SJCRH30 (cell line): ENCODE measurements around the gene DNAJA2. TPM values are rescaled to one million over a fixed set of nuclear protein-coding genes. Genes with fewer than 3 reads are reported as not detected.
"Not testable (repeated sequence)": the region's sequence is repeated elsewhere in the genome, so short reads cannot be mapped to it uniquely, and the experiment has no call there.

Experiments
- DNase-seq, 2 experiments: peaks; one replicate each; pipeline ENCODE4 v3.0.0-alpha.2; 2015 to 2020
- H3K27ac ChIP-seq: fragments of 250-450 bp; sonication (Bioruptor Pico); 2 replicates; pipeline ENCODE4 v1.5.1; 2020; ENCODE audit warnings: mild to moderate bottlenecking, moderate library complexity
- H3K27me3 ChIP-seq: fragments of 250-450 bp; sonication (Bioruptor Pico); 2 replicates; pipeline ENCODE4 v1.5.1; 2020; ENCODE audit warnings: mild to moderate bottlenecking, moderate library complexity
- H3K36me3 ChIP-seq: fragments of 250-450 bp; sonication (Bioruptor Pico); 2 replicates; pipeline ENCODE4 v1.5.1; 2020; ENCODE audit warnings: mild to moderate bottlenecking, moderate library complexity
- H3K4me1 ChIP-seq: fragments of 250-450 bp; sonication (Bioruptor Pico); 2 replicates; pipeline ENCODE4 v1.5.1; 2020; ENCODE audit warnings: mild to moderate bottlenecking, moderate library complexity
- H3K4me3 ChIP-seq: fragments of 250-450 bp; sonication (Bioruptor Pico); 2 replicates; pipeline ENCODE4 v1.5.1; 2020; ENCODE audit warnings: mild to moderate bottlenecking, moderate library complexity
- H3K9me3 ChIP-seq: fragments of 250-450 bp; sonication (Bioruptor Pico); replicated peaks from 2 replicates; pipeline ENCODE4 v1.5.1; 2020; ENCODE audit warnings: mild to moderate bottlenecking, moderate library complexity
- total RNA-seq: library from RNA; depleted of rRNA; stranded (reverse); fragments of >200 nt; shearing (Covaris generic); gene quantifications from 2 replicates; pipeline ENCODE4 v1.2.3, GENCODE V29; 2014

Gene DNAJA2
- total RNA-seq, 1 experiment from 2014 or later: 86.4 TPM

GRCh38 chr16:46961373-46962353 is 11.8 kb downstream of the DNAJA2 start:
- Histone ChIP-seq H3K4me3 (no peak overlapping the region), H3K36me3 (peaks cover 82% of the 10 kb centered on the region), H3K9me3 (no peaks in the 10 kb centered on the region), H3K27me3 (no peaks in the 10 kb centered on the region), H3K27ac (no peak overlapping the region), H3K4me1 (no peaks in the 10 kb centered on the region)
- DNase-seq: no peak

- no peaks in the 10 kb centered on the region for H3K9me3 ChIP-seq
These were observed 18.9 kb downstream of the DNAJA2 start for GRCh38 chr16:46954562-46954961.

GRCh38 chr16:46950009-46950408 is 23.5 kb downstream of the DNAJA2 start:
- no peak for DNase-seq
- no peaks in the 10 kb centered on the region for H3K9me3 ChIP-seq
- no peaks in the 10 kb centered on the region for H3K27me3 ChIP-seq
- no peak overlapping the region for H3K27ac ChIP-seq
- no peaks in the 10 kb centered on the region for H3K4me1 ChIP-seq
- H3K4me3 ChIP-seq: no peak overlapping the region
- peaks cover 8% of the 10 kb centered on the region for H3K36me3 ChIP-seq

More at GRCh38 chr16:46954562-46954961, 18.9 kb downstream of the DNAJA2 start:
- Histone ChIP-seq H3K27ac (no peak overlapping the region), H3K27me3 (no peaks in the 10 kb centered on the region), H3K4me3 (no peak overlapping the region), H3K36me3 (peaks cover 45% of the 10 kb centered on the region), H3K4me1 (no peaks in the 10 kb centered on the region)
- no peak for DNase-seq

- DNase-seq: no peak
- Histone ChIP-seq H3K27ac (no peak overlapping the region), H3K27me3 (no peaks in the 10 kb centered on the region), H3K36me3 (peaks cover 1% of the 10 kb centered on the region), H3K4me1 (no peaks in the 10 kb centered on the region), H3K4me3 (no peak overlapping the region), H3K9me3 (no peaks in the 10 kb centered on the region)
These were observed 24.1 kb downstream of the DNAJA2 start for GRCh38 chr16:46949241-46949892.

GRCh38 chr16:46948548-46949166 is 24.8 kb downstream of the DNAJA2 start:
- Histone ChIP-seq H3K36me3 (no peaks in the 10 kb centered on the region; the same call in 1 of the 2 replicates), H3K27ac (no peak overlapping the region), H3K9me3 (no peaks in the 10 kb centered on the region), H3K27me3 (no peaks in the 10 kb centered on the region), H3K4me1 (no peaks in the 10 kb centered on the region), H3K4me3 (no peak overlapping the region)
- DNase-seq: no peak

GRCh38 chr16:46947900-46948547 is 25.4 kb downstream of the DNAJA2 start:
- Histone ChIP-seq H3K4me3 (no peak overlapping the region), H3K4me1 (no peaks in the 10 kb centered on the region), H3K27me3 (no peaks in the 10 kb centered on the region), H3K9me3 (no peaks in the 10 kb centered on the region), H3K36me3 (no peaks in the 10 kb centered on the region; the same call in 1 of the 2 replicates), H3K27ac (no peak overlapping the region)
- peak; percentile 27 to 66 for DNase-seq

- H3K27ac ChIP-seq, H3K36me3 ChIP-seq, H3K4me1 ChIP-seq, H3K9me3 ChIP-seq, H3K27me3 ChIP-seq, H3K4me3 ChIP-seq, DNase-seq: not testable (repeated sequence)
These were observed 28.8 kb downstream of the DNAJA2 start for GRCh38 chr16:46944713-46945112.

- Histone ChIP-seq H3K4me3 (no peak overlapping the region), H3K27ac (no peak overlapping the region), H3K27me3 (no peaks in the 10 kb centered on the region), H3K9me3 (no peaks in the 10 kb centered on the region), H3K36me3 (no peaks in the 10 kb centered on the region), H3K4me1 (no peaks in the 10 kb centered on the region)
- DNase-seq: no peak
These were observed 35.9 kb downstream of the DNAJA2 start for GRCh38 chr16:46937536-46937935.

GRCh38 chr16:46932802-46933201 is 40.7 kb downstream of the DNAJA2 start:
- Histone ChIP-seq H3K36me3 (no peaks in the 10 kb centered on the region), H3K27ac (no peak overlapping the region), H3K4me1 (no peaks in the 10 kb centered on the region), H3K4me3 (no peak overlapping the region), H3K27me3 (no peaks in the 10 kb centered on the region), H3K9me3 (no peaks in the 10 kb centered on the region)
- DNase-seq: peak in 1 of 2 experiments; percentile 17

- no peak for DNase-seq
These were observed 42.6 kb downstream of the DNAJA2 start for GRCh38 chr16:46930861-46931260.

GRCh38 chr16:46929378-46930332 is 43.8 kb downstream of the DNAJA2 start:
- Histone ChIP-seq H3K36me3 (no peaks in the 10 kb centered on the region), H3K9me3 (no peaks in the 10 kb centered on the region), H3K27me3 (no peaks in the 10 kb centered on the region), H3K4me1 (no peaks in the 10 kb centered on the region), H3K27ac (no peak overlapping the region), H3K4me3 (no peak overlapping the region)
- DNase-seq: peak; percentile 34 to 68

More at GRCh38 chr16:46930861-46931260, 42.6 kb downstream of the DNAJA2 start:
- Histone ChIP-seq H3K9me3 (no peaks in the 10 kb centered on the region), H3K4me1 (no peaks in the 10 kb centered on the region), H3K4me3 (no peak overlapping the region), H3K27me3 (no peaks in the 10 kb centered on the region), H3K27ac (no peak overlapping the region), H3K36me3 (no peaks in the 10 kb centered on the region)

- Histone ChIP-seq H3K4me1 (no peaks in the 10 kb centered on the region), H3K36me3 (no peaks in the 10 kb centered on the region), H3K27me3 (no peaks in the 10 kb centered on the region), H3K9me3 (no peaks in the 10 kb centered on the region), H3K27ac (no peak overlapping the region), H3K4me3 (no peak overlapping the region)
- no peak for DNase-seq
These were observed 44.7 kb downstream of the DNAJA2 start for GRCh38 chr16:46928811-46929210.

GRCh38 chr16:46927273-46927672 is 46.2 kb downstream of the DNAJA2 start:
- Histone ChIP-seq H3K36me3 (peaks cover 4% of the 10 kb centered on the region; the same call in 1 of the 2 replicates), H3K9me3 (no peaks in the 10 kb centered on the region), H3K27ac (no peak overlapping the region), H3K27me3 (no peaks in the 10 kb centered on the region), H3K4me3 (no peak overlapping the region), H3K4me1 (no peaks in the 10 kb centered on the region)
- DNase-seq: no peak
